NOMO-1 treated with dmso at 0.1 percent for 144 hours (cell line): ENCODE data around the gene C1QA.
A peak's percentile ranks its signal among the peaks of the same experiment; 100 is the strongest.

Experiments used
- DNase-seq: peaks from one replicate; lab custom pipeline; 2025; ENCODE audit not compliant: unreplicated experiment; lab: John Stamatoyannopoulos, UW

Gene C1QA

GRCh38 chr1:22612671-22613571 is 23.5 kb upstream of the C1QA start:
- no peak for DNase-seq

- DNase-seq = no peak
These were observed 22.9 kb upstream of the C1QA start for GRCh38 chr1:22613572-22613918.

GRCh38 chr1:22613951-22614350 is 22.5 kb upstream of the C1QA start:
- DNase-seq = no peak

GRCh38 chr1:22615886-22616285 is 20.5 kb upstream of the C1QA start:
- no peak for DNase-seq

- no peak for DNase-seq
These were observed 19.9 kb upstream of the C1QA start for GRCh38 chr1:22616571-22616970.

- no peak for DNase-seq
These were observed 18.4 kb upstream of the C1QA start for GRCh38 chr1:22618056-22618455.

GRCh38 chr1:22619252-22619651 is 17.2 kb upstream of the C1QA start:
- DNase-seq = peak; percentile 71

- no peak for DNase-seq
These were observed 16.6 kb upstream of the C1QA start for GRCh38 chr1:22619798-22620197.

- DNase-seq = no peak
These were observed 14.7 kb upstream of the C1QA start for GRCh38 chr1:22621761-22622160.

GRCh38 chr1:22625262-22625925 is 11.0 kb upstream of the C1QA start:
- DNase-seq = no peak

GRCh38 chr1:22626237-22627157 is 9.9 kb upstream of the C1QA start:
- DNase-seq = no peak

GRCh38 chr1:22627331-22627730 is 9.1 kb upstream of the C1QA start:
- DNase-seq = no peak

- DNase-seq = no peak
These were observed 7.6 kb upstream of the C1QA start for GRCh38 chr1:22628698-22629444.

- no peak for DNase-seq
These were observed 6.5 kb upstream of the C1QA start for GRCh38 chr1:22629886-22630285.

- DNase-seq = no peak
These were observed 2.5 kb upstream of the C1QA start for GRCh38 chr1:22633697-22634463.

- no peak for DNase-seq
These were observed 992 bp upstream of the C1QA start for GRCh38 chr1:22635436-22635835.

GRCh38 chr1:22636927-22637326 is 499 bp downstream of the C1QA start:
- DNase-seq = no peak

GRCh38 chr1:22637907-22638445 is 1.5 kb downstream of the C1QA start:
- DNase-seq = no peak

GRCh38 chr1:22638476-22639234 is 2.2 kb downstream of the C1QA start:
- no peak for DNase-seq
